CD4-positive, alpha-beta T cell treated with Interleukin-10 for 1 hour (primary cell): ENCODE measurements around the gene ZBTB7C.

Source experiments
- DNase-seq: peaks from one replicate; pipeline ENCODE4 v3.0.0-alpha.2; 2020

The ZBTB7C gene

DNA sequence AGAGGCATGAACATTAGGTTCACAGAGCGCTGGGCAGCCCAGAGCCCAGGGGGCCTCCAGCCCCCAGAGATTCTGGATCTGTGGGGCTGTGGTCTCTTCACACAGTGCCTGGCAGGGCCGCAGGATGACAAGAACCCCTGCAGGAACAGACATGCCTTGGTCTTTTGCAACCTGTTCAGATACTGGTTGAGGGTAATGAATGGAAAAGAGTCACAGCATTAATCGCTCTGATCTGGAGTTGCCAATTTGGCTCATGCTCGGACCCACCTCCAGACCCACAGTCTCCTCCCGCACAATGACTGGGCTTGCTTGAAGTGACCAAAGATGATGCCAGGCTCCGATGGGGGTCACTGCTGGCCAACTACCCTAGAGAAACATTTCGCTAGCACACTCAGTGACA is 249.4 kb downstream of the ZBTB7C start:
- no peak for DNase-seq

DNA sequence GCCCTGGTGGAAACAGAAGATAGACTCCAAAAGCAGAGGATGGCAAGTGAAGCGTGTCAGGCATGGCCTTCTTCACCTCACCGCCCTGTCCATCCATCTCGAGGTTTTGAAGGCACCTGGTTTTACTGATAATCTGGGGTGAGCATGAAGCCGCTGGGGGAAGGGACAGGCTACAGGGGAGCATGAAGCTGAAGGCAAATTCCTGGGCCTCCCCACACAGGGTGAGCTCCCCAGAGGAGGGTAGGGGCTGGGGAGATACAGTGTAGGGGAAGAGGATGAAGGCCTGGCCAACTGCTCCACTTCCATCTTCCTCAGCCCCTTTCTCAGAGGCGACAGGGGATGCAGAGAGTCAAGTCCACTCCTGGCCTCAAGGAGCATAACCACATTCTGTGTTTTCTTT is 250.5 kb downstream of the ZBTB7C start:
- DNase-seq = no peak

- DNase-seq = no peak
Measured at GRCh38 chr18:48157956-48158355, 251.2 kb downstream of the ZBTB7C start.

DNA sequence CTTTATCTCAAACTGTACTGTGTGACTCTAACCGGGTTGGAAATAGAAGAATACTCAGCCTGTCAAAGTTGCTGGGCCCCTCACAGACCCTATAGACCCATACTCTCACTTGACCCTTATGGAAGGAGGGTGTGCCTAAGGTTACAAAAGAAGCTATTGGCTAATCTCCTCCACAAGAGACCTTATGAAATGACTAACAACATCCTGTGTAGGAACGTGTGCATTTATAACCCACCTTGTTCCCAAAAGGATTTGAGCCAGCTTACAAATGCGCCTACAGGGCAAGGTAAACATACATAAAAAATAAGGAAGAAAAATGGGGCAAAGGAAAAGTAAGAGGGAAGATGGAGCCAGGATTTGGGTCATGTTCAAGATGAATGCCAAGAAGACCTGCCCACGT is 253.3 kb downstream of the ZBTB7C start:
- no peak for DNase-seq

DNA sequence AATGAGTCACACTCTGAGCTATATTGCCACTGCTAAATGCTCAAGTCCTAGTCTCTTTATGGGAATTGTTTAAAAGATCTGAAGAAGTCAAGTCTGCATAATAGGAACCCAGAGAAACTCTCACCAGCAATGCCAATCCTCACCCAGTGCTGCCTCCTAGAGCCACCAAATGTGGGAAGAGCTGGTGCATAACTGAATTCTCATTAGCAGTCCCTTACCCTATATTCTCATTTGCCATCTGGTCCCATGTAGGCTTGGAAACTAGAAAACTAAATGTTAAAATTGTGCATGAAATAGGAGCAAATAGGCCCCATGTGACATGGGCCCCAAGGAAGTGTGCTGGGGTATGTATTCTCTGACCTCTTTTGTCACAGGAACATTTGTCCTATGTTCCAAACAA is 254.4 kb downstream of the ZBTB7C start:
- DNase-seq = no peak

GRCh38 chr18:48153613-48154481 is 255.3 kb downstream of the ZBTB7C start:
- no peak for DNase-seq

- no peak for DNase-seq
Measured at GRCh38 chr18:48152549-48152948, 256.6 kb downstream of the ZBTB7C start.

DNA sequence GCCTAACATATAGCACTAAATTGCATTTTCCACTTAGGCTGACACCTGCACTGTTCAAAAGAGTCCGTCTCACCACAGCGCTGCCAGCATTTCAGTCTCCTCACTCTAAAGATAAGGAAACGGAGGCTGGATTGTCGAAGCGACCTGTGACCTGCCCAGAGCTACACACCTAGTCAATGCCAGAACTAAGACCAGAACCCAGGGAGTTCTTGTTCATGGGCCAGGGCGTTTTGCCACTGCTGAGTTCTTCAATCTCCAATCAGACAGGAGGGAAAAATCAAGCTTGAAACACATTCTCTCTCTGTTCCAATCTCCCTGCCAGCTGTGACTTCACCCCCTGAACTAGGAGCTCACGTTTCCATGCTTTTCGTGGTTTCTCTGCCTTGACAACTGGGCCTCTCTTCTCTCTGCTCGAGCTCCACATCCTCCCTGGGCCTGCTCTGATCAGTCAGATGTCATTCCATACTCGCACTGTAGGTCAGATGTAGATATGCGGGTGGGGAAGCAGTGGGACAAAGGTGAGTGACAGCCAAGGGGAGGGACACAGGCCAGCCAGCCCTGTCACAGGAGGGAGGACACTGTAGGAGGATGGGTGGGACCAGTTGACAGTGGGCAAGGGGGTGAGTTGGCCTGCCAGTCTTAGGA is 257.6 kb downstream of the ZBTB7C start:
- no peak for DNase-seq

DNA sequence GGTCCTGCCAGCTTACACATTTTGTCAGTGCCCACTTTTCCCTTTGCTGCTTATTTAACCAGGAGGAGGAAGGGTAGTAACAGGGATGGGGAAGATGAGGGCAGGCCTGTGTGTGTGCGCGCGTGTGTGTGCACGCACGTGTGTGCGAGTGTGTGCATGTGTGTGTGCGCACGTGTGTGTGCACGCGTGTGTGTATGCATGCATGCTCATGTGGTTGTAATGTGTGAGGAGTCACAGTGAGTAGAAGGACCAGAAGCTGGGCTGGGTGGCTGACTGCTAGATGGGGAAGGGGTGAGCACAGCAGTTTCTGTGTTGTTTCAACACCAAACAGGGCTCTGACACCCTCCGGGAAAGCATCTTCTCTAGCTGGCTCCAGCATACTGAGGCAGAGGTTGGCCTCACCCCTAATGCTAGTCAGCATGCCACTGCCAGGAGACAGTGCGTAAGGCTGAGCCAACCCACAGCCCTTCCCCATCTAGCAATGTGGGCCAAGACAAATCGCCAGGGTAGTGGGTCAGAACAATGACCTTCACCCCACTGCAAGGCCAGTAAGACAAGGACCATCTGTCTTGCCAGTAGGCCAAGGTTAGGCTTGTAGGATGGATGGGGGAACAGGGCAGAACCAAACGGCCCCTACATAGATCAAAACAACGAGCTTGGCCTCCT is 260.0 kb downstream of the ZBTB7C start:
- no peak for DNase-seq

DNA sequence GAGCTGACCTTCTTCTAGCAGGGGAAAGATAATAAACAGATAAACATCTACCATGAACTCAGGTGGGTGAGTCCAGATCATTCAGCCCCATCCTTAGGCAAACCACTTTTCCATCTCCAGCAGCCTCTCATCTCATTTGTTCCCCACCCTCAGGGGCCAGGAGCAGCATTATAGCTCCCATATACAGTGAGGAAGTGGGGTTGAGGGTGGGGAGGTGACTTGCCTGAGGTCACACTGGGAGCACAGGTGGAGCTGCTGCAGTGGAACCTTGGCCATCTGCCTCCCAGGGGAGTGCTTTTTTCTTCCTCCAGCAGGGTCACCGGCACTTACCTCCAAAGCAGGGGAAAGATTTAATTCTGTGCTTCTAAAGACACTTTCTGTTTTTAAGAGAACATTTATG is 266.2 kb downstream of the ZBTB7C start:
- DNase-seq = no peak

GRCh38 chr18:48142353-48142752 is 266.8 kb downstream of the ZBTB7C start:
- DNase-seq = no peak

GRCh38 chr18:48140731-48141130 is 268.5 kb downstream of the ZBTB7C start:
- DNase-seq = no peak

DNA sequence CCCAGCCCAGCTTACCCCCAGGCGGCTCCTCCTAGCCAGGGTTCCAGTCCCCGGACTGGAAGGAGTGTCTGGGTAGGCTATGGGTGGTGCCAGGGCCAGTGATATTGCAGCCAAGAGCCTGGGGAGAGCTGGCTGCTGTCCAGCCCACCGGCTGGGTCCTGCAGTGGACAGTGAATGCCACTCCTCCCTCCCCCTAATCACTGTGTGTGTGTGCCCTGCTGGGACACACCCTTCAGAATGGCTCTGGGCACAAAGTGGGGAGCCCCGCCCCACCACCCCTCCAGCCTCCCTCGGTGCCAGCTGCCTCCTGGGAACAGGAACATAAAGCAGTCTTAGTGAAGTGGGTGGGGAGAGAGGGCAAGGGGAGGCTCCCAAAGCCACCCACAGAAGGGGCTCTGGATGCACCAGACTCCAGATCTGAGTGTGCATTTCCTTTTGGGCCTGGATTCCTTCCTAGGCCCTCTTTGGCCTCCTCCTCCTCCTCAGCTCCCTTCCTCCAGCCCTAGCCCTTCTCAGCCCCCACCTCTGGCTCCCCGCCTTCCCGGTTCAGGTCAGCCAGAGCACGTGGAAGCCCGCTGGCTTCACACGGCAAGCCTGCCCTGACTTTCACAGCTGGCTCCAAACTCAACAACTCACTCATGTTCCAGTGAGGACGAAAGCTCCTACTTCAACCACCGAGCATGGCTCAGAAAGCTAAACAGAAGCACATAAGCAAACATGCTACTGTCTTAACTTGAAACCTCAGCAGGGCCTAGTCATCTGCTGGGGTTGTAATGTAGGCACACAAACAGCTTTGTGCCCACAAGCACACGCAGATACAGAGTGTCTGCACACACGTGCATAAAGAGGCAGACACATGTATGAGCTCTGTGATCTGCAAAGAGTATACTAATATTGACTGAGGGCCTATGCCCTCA is 269.5 kb downstream of the ZBTB7C start:
- DNase-seq = no peak

GRCh38 chr18:48138660-48139430 is 270.3 kb downstream of the ZBTB7C start:
- DNase-seq = no peak

DNA sequence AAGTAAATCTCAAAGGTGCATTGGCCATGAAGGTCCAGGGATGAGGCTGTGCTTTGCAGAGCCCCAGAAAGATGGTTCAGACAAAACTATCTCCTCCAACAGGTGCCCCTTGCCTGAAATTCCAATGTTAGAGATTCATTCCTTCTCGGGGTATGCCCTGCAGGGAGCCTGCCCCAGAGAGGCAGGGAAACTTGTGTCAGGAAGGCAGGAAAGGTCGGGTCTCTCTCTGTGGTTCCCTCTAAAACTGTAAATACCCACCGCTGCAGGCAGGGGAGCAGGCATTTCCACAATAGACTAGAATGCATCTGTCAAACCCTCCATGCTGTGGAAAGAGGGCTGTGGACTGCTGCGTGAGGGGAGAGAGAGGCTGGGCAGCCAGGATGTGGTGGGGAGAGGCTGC is 271.0 kb downstream of the ZBTB7C start:
- no peak for DNase-seq

DNA sequence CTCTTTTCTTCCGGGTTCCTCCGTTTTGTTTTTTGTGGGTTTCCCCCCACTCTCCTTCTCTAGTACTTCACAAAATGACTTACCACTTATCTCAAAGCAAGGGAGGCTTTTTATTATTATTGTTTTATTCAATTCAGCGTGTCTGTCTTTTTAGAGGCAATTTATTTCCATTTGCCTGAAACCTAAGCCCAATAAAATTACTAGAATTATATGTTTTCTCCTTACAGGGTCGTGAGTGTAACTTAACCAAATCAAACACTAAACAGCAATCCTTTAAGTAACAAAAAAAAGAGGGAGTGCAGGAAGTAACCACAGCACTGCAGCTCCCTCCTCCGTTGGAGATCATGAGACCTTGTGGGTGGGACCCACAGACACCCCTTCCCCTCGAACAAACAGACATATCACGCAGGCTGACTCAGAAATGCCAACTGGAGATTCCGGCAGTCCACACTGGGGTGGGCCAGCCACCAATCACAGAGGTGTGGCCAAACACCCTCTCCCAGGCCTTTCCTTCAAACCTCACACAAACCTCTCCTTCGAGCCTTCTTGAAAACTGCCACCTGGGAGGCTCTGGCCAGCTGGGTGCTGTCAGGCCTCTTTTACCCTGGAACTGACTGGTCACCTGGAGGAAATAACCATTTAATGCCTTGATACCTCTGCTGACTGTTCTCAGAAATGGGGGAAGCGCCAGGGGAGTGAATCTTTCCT is 271.7 kb downstream of the ZBTB7C start:
- no peak for DNase-seq

DNA sequence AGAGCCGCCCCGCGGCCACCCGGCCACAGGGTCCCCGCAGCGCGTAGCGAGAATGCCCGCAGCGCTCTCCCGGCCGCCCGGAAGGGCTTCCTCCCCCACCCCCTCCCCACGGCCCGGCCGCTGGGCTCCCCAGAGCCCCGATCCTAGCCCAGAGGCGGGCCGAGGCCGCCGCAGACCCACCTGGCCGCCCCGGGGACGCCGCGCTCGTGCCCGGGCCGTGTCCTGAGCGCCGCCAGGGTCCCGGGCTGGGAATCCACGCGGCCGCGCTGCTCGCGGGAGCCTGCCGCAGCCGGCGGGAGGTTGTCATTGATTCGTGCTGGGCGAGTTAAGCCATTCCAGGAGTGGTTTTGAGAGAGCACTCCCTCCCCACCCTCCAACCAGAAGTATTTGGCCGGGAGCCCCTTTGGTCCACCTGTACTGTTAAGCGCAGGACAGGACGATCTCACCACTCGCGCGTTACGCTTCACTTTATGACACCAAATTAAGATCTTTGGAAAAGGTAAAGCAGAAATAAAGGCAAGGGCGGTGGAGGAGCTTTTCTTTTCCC is 272.3 kb downstream of the ZBTB7C start:
- DNase-seq = no peak

DNA sequence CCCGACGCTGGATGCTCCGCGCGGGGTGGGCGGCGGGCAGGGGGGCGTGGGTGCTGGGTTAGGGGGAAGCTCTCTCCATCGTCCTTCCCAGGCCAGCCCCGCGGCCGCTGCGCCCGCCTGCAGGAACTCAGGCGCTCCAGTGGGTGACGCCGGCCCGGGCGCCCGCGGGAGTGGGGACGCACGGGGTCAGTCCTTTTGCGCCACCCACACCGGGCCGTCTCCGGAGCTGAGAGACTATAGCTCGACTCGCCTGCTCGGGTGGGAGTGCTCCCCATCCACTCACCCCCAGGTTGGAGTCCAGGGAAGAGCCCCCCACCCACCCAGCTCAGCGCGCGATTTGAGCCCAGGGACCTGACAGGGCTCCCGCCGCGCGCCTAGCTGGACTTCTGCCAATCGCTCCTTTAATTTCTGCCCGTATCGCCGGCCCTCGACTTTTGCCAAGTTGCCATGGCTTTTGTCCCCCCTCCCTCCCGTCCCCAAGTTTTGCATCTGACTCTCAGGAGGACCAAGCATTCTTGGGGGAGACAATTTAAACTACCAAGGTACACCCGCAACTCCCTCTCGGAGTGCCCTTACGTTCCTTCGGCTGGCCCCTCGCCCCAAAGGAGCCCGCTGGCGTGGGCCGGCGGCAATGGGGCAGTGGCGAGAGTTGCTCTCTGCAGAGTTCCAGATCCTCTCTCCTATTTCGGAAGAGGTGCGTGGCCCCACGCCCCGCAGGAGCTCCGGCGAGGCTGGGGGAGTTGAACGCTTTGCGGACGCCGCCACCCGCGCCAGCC is 272.9 kb downstream of the ZBTB7C start:
- no peak for DNase-seq

DNA sequence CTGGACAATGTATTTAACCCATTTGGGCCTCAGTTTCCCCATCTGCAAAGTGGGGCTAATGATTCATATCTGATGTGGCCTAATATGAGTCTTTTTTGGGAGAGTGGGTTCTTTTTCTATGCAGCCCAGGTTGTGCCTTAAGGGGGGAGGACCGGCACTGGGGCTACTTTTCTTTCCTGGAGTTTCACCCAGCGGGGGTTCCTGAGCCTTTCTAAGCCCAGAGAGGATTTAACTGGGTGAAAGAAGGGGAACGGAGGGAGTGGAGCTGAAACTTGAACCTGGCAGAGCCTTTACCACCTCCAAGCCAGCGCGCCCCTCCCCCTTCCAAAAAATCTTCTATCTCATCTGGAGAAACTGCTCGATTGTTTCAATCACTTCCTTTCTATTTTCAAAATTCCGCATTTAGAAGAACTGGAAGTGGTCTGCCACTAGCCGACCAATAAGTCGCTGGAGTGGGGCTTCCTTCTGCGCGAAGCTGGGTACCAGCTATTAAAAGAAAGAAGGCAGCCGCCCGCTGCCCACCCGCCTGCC is 273.7 kb downstream of the ZBTB7C start:
- no peak for DNase-seq

DNA sequence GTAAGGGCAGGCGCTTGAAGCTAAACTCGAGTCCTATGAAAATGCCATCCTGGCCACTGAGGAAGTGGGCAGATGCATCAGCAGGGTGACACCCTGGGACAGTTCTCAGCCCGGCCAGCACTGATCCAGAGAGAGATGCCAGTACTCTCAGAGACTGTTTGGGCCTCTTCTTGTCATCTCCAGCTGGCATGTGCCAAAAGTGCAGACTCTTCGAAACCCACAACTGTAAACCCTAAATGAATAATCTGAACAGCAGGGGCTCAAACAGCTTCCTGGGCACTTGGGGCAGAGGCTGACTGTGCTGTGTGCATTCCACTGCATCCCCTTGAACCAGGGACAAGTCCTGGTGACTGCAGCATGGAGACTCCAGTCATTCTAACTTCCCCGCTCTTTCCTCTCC is 274.6 kb downstream of the ZBTB7C start:
- DNase-seq = no peak
